Measurements from ENCODE around the gene ZNF418.
"Not testable (repeated sequence)": the region's sequence is repeated elsewhere in the genome, so short reads cannot be mapped to it uniquely, and the experiment has no call there.

Gene ZNF418

DNA sequence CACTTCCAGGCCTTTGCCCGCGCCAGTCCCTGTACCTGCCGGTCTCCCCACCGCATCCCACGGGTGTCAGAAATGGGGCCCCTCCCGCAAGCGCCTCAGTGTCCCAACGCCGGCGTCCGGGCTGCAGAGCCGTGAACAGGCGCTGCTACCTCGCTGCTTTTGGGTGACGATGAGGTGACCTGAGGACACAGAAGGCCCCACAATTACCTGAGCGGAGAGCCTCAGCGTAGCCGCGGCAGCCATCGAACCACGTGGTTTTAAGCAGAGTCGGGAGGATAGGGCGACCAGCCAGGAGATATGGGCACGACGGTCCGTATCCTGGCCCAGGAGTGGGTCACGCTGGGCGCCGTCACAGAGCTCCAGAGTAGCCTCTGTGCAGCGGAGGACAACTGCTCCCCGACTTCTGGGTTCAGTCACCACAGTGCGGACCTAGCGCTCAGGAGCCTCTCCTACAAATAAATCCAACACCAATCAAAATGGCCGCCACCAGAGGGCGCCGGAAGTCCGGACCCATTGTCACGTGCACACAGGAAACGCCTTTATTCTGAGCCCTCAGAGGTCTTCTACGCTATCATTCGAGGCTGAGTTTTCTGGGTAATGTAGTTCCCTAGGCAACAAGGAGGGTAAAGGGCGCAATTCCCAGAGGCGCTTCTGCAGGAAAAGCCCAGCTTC is 46.5 kb downstream of the ZNF418 start, which contains the start of gene ZNF814:
Gene ZNF814 (minus strand): TSS at position 478 of the 672 bp plus-strand sequence. CDS start 235 bp downstream, at position 243.
- peak; percentile 98 for DNase-seq (ENCODE audit: low read depth, low spot score)

GRCh38 chr19:57888107-57888559 is 47.1 kb downstream of the ZNF418 start:
- DNase-seq (ENCODE audit: low read depth, low spot score): peak; percentile 61

DNA sequence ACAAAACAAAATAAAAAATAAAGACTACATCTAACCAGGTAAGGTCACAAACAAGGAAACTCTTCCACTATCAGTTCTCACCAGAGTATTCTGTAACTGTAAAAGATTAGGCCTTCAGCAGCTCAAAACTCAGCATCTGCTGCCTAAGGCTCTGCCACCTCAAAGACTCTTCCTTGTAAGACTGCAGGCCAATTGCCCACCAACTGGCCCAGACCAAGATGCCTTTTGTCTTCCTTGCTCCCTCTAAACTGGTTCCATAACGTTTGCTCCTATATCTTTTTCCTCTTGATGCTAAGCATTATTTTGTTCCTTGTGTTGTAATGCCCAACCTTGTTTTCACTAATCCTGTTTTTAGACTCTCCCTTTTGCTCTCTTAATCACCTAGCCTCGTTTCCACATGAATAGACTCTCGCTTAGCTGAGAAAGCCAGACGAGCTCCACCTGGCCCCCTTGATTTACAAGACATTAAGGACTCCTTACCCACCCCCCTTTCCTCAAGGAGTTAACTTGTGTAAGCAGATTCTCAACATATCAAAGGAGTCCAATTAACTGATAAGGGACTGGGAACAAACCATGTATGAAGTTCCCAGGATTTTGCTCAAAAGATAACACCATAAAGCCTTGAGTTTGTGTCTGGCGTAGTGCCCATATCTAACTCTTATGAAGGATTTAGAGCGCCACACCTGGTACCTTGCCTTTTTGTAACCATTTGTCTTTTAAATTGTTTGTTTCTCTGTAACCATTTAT is 47.8 kb downstream of the ZNF418 start:
- DNase-seq (ENCODE audit: low read depth, low spot score): peak; percentile 83

GRCh38 chr19:57886046-57886445 is 49.2 kb downstream of the ZNF418 start:
- DNase-seq (ENCODE audit: low read depth, low spot score): peak; percentile 49

DNA sequence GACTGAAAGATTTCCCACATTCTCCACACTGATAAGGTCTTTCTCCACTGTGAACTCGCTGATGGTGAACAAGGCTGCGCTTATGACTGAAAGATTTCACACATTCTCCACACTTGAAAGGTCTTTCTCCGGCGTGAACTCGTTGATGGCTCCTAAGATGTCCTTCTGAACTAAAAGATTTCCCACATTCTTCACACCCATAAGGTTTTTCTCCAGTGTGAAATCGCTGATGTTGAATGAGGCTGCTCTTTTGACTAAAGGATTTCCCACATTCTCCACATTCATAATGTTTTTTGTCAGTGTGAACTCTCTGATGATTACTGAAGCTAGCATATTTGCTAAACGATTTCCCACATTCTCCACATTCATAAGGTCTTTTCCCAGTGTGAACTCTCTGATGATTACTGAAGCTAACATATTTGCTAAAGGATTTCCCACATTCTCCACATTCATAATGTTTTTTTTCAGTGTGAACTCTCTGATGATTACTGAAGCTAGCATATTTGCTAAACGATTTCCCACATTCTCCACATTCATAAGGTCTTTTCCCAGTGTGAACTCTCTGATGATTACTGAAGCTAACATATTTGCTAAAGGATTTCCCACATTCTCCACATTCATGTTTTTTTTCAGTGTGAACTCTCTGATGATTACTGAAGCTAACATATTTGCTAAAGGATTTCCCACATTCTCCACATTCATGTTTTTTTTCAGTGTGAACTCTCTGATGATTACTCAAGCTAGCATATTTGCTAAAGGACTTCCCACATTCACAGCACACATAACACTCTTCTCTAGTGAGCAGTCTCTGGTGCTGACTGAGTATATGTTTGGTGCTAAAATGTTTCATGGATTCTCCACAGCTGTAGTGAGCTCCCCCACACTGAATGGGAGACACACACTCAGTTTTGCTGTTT is 61.1 kb downstream of the ZNF418 start:
- DNase-seq (ENCODE audit: low read depth, low spot score): not testable (repeated sequence)

GRCh38 chr19:57872450-57872849 is 62.8 kb downstream of the ZNF418 start:
- no peak for DNase-seq (ENCODE audit: low read depth, low spot score)

Data from ELF-1 (cell line).